K562 (cell line): ENCODE results near the gene SETD1B. TPM values are rescaled to one million over a fixed set of nuclear protein-coding genes. Genes with fewer than 3 reads are reported as not detected.

Experiments
- CHD4 ChIP-seq: fragments of 200-600 bp; sonication (generic); IDR thresholded peaks from 3 replicates; pipeline ENCODE4 v1.6.1; 2012; ENCODE audit warnings: low read depth, mild to moderate bottlenecking, mixed read lengths, low read length, inconsistent platforms; ENCODE audit not compliant: insufficient read depth, insufficient replicate concordance, poor library complexity, severe bottlenecking
- CREB1 ChIP-seq, 2 experiments: sonication (generic) in 1 of 2; formaldehyde crosslinking in 1 of 2; IDR thresholded peaks; 2 replicates each; pipeline versions ENCODE4 v1.6.1 to v1.8.0; 2012 to 2022; ENCODE audit warnings: inconsistent platforms in 1 of 2, mild to moderate bottlenecking in 1 of 2, missing genetic modification reagents in 1 of 2, moderate library complexity in 1 of 2
- ETS2 ChIP-seq: IDR thresholded peaks from 2 replicates; pipeline ENCODE4 v1.6.1; 2016; ENCODE audit warnings: borderline replicate concordance, missing genetic modification characterization, mild to moderate bottlenecking, moderate library complexity, missing compliant biosample characterization; ENCODE audit not compliant: poor library complexity, severe bottlenecking
- FOXP1 ChIP-seq: sonication (generic); formaldehyde crosslinking; IDR thresholded peaks from 2 replicates; pipeline ENCODE4 v1.8.0; 2022; ENCODE audit warnings: mild to moderate bottlenecking, missing genetic modification reagents
- HOXB6 ChIP-seq: fragments of 250-450 bp; sonication (Bioruptor Pico); IDR thresholded peaks from 2 replicates; pipeline ENCODE4 v1.5.1; 2022; ENCODE audit warnings: mild to moderate bottlenecking, borderline replicate concordance
- ILK ChIP-seq: fragments of 450-650 bp; IDR thresholded peaks from 2 replicates; pipeline ENCODE4 v1.6.1; 2016; ENCODE audit warnings: missing genetic modification characterization, low read depth, mild to moderate bottlenecking, missing compliant biosample characterization, moderate library complexity, borderline replicate concordance
- KDM1A ChIP-seq, 2 experiments: fragments of 450-650 bp; IDR thresholded peaks; 2 replicates each; pipeline ENCODE4 v1.6.1; 2016; ENCODE audit warnings: mild to moderate bottlenecking in 2 of 2
- KLF13 ChIP-seq: fragments of 450-650 bp; IDR thresholded peaks from 2 replicates; pipeline ENCODE4 v1.6.1; 2016; ENCODE audit warnings: missing genetic modification characterization, low read depth, mild to moderate bottlenecking, missing compliant biosample characterization, moderate library complexity, borderline replicate concordance
- KLF6 ChIP-seq: fragments of 250-450 bp; sonication (Bioruptor Pico); IDR thresholded peaks from 2 replicates; pipeline ENCODE4 v1.4.0; 2020; ENCODE audit warnings: mild to moderate bottlenecking, moderate library complexity, borderline replicate concordance
- LEF1 ChIP-seq: fragments of 450-650 bp; IDR thresholded peaks from 2 replicates; pipeline ENCODE4 v1.6.1; 2016; ENCODE audit warnings: mild to moderate bottlenecking
- RBM14 ChIP-seq: fragments of 200-400 bp; formaldehyde crosslinking; IDR thresholded peaks from 2 replicates; pipeline ENCODE4 v1.6.1; 2018; ENCODE audit warnings: low read depth, mild to moderate bottlenecking, low read length, moderate library complexity, borderline replicate concordance; ENCODE audit not compliant: insufficient read depth
- RNF2 ChIP-seq: sonication (generic); IDR thresholded peaks from 2 replicates; pipeline ENCODE4 v1.6.1; 2016
- TRIM28 ChIP-seq: fragments of 450-650 bp; IDR thresholded peaks from 2 replicates; pipeline ENCODE4 v1.6.1; 2017
- YBX1 ChIP-seq: fragments of 450-650 bp; IDR thresholded peaks from 2 replicates; pipeline ENCODE4 v1.7.1; 2016; ENCODE audit warnings: mild to moderate bottlenecking
- ZNF324 ChIP-seq: fragments of 250-450 bp; sonication (Bioruptor Pico); IDR thresholded peaks from 2 replicates; pipeline ENCODE4 v1.4.0; 2020; ENCODE audit warnings: mild to moderate bottlenecking
- ZNF668 ChIP-seq: fragments of 250-450 bp; sonication (Bioruptor Pico); IDR thresholded peaks from 2 replicates; pipeline ENCODE4 v1.8.0; 2022; ENCODE audit warnings: mild to moderate bottlenecking, inconsistent platforms
- polyA plus RNA-seq, 8 experiments: library from polyadenylated mRNA; depleted of rRNA in 4 of 8; stranded (reverse) in 5 of 8; unstranded in 3 of 8; fragments of >200 nt; fragmentation: Nextera tagmentation in 2 of 8; fragmentation: Illumina TruSeq in 1 of 8; extraction: Ambion mirVana in 2 of 8; extraction: Trizol in 1 of 8; gene quantifications; 2 replicates each; pipeline versions ENCODE4 v1.2.1 to v1.2.3, GENCODE V29; 2011 to 2014; ENCODE audit warnings: inconsistent platforms in 1 of 8, missing spikeins in 1 of 8
- total RNA-seq, 7 experiments: library from RNA; depleted of rRNA in 6 of 7; stranded (reverse); fragments of >200 nt in 6 of 7; fragmentation: Illumina TruSeq in 2 of 7; extraction: Trizol in 2 of 7; gene quantifications; 2 replicates each; pipeline versions ENCODE4 v1.2.1 to v1.2.3, GENCODE V29; 2011 to 2021; ENCODE audit warnings: low replicate concordance in 1 of 7
- TF ChIP-seq, protein P1 (sequence below): fragments of 150-350 bp; conservative IDR thresholded peaks from 2 replicates; pipeline ENCODE4 v1.6.1; 2014; ENCODE audit warnings: low read length
- TF ChIP-seq, protein P2 (sequence below): sonication (generic); formaldehyde crosslinking; IDR thresholded peaks from 2 replicates; pipeline ENCODE4 v1.8.0; 2022; ENCODE audit warnings: mild to moderate bottlenecking, missing genetic modification reagents, borderline replicate concordance
- TF ChIP-seq, protein P3 (sequence below): fragments of 250-450 bp; sonication (Bioruptor Pico); IDR thresholded peaks from 2 replicates; pipeline ENCODE4 v1.5.0; 2021; ENCODE audit warnings: mild to moderate bottlenecking, borderline replicate concordance

The SETD1B gene
- total and polyA plus RNA-seq, 9 of the 15 experiments (the other 6 are each of a cell fraction or from before 2014, with no cell fraction given), result 0.48 to 26.6 (median 2.3) TPM

DNA sequence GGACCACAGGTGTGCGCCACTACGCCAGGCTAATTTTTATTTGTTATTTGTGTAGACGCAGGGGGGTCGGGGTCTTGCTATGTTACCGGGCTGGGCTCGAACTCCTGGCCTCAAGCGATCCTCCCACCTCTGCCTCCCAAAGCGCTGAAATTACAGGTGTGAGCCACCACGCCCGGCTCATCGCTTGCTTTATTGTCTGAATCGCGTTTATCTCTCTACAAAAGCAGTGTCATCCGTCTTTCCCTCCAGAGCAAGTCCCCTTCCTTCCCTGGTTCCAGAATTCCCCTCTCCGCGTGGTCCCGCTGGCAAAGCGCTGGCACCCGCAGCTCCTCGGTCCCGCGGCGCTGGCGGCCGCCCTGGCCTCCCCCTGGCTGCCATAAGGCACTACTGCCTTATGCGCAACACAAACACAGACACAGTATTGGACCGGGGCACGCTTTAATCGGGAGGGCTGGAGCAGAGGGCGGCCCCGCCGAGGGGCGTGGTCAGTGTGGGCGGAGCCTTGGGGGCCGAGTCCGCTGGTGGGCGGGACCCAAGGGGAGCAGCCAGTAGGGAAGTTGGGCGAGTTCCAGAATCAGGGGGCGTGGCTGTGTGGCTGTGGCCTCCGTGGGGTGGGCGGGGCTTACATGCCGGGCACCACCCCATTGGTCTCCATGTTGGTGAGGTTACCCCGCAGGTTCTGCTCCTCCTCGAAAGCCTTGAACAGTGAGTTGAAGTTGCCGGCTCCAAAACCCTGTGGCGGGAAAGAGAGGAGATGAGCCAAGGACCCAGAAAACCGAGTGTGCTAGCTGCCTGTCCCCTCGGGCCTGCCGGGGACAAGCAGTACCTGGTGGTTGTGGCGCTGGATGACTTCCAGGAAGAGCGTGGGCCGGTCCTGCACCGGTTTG is 35.5 kb downstream of the SETD1B start (continued):
- TF ChIP-seq ILK (tag), result no peak
- no peak for TF ChIP-seq ZNF324 (CRISPR knock-in tag)
- TF ChIP-seq KLF6, result no peak
- TF ChIP-seq KLF13 (tag), result peak; percentile 95
- TF ChIP-seq CREB1 (IDR thresholded peaks at IDR 0.05), result peak; percentile 38; the same call in 1 of the 2 replicates
- TF ChIP-seq CREB1 (CRISPR knock-in tag; IDR thresholded peaks at IDR 0.05), result peak; percentile 63; the same call in 1 of the 2 replicates
- TF ChIP-seq FOXP1 (CRISPR knock-in tag), result peak; percentile 53; the same call in 1 of the 2 replicates
- TF ChIP-seq YBX1, result no peak
- TF ChIP-seq TRIM28, result peak; percentile 61
- TF ChIP-seq, protein P1, sequence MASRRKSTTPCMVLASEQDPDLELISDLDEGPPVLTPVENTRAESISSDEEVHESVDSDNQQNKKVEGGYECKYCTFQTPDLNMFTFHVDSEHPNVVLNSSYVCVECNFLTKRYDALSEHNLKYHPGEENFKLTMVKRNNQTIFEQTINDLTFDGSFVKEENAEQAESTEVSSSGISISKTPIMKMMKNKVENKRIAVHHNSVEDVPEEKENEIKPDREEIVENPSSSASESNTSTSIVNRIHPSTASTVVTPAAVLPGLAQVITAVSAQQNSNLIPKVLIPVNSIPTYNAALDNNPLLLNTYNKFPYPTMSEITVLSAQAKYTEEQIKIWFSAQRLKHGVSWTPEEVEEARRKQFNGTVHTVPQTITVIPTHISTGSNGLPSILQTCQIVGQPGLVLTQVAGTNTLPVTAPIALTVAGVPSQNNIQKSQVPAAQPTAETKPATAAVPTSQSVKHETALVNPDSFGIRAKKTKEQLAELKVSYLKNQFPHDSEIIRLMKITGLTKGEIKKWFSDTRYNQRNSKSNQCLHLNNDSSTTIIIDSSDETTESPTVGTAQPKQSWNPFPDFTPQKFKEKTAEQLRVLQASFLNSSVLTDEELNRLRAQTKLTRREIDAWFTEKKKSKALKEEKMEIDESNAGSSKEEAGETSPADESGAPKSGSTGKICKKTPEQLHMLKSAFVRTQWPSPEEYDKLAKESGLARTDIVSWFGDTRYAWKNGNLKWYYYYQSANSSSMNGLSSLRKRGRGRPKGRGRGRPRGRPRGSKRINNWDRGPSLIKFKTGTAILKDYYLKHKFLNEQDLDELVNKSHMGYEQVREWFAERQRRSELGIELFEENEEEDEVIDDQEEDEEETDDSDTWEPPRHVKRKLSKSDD, result no peak
- TF ChIP-seq ETS2 (tag), result no peak
- TF ChIP-seq CHD4, result no peak
- TF ChIP-seq LEF1, result no peak
- no peak for TF ChIP-seq HOXB6 (CRISPR knock-in tag)
- TF ChIP-seq, protein P2, sequence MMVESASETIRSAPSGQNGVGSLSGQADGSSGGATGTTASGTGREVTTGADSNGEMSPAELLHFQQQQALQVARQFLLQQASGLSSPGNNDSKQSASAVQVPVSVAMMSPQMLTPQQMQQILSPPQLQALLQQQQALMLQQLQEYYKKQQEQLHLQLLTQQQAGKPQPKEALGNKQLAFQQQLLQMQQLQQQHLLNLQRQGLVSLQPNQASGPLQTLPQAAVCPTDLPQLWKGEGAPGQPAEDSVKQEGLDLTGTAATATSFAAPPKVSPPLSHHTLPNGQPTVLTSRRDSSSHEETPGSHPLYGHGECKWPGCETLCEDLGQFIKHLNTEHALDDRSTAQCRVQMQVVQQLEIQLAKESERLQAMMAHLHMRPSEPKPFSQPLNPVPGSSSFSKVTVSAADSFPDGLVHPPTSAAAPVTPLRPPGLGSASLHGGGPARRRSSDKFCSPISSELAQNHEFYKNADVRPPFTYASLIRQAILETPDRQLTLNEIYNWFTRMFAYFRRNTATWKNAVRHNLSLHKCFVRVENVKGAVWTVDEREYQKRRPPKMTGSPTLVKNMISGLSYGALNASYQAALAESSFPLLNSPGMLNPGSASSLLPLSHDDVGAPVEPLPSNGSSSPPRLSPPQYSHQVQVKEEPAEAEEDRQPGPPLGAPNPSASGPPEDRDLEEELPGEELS (CRISPR knock-in tag), result no peak
- TF ChIP-seq, protein P3, sequence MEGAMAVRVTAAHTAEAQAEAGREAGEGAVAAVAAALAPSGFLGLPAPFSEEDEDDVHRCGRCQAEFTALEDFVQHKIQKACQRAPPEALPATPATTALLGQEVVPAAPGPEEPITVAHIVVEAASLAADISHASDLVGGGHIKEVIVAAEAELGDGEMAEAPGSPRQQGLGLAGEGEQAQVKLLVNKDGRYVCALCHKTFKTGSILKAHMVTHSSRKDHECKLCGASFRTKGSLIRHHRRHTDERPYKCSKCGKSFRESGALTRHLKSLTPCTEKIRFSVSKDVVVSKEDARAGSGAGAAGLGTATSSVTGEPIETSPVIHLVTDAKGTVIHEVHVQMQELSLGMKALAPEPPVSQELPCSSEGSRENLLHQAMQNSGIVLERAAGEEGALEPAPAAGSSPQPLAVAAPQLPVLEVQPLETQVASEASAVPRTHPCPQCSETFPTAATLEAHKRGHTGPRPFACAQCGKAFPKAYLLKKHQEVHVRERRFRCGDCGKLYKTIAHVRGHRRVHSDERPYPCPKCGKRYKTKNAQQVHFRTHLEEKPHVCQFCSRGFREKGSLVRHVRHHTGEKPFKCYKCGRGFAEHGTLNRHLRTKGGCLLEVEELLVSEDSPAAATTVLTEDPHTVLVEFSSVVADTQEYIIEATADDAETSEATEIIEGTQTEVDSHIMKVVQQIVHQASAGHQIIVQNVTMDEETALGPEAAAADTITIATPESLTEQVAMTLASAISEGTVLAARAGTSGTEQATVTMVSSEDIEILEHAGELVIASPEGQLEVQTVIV, result no peak
- TF ChIP-seq KDM1A (IDR thresholded peaks at IDR 0.05), result 0 out of 4 replicates have a peak, but pooled peaks of 1 of the 2 experiments have one; percentile 30
- TF ChIP-seq RBM14, result no peak
- no peak for TF ChIP-seq ZNF668 (CRISPR knock-in tag)
- TF ChIP-seq RNF2, result no peak
